G401.6 (cell line): ENCODE measurements around the gene SDR42E1.
"Not testable (repeated sequence)": the region's sequence is repeated elsewhere in the genome, so short reads cannot be mapped to it uniquely, and the experiment has no call there.

Experiments
- FAIRE-seq: peaks from 2 replicates; lab custom pipeline; 2012; peaks lifted over from hg19 to GRCh38; lab: Jason Lieb, UNC

Gene SDR42E1

GRCh38 chr16:82037251-82037650 is 26.0 kb upstream of the SDR42E1 start:
- FAIRE-seq, result no peak

- FAIRE-seq, result no peak
Measured at GRCh38 chr16:82034981-82035612, 23.8 kb upstream of the SDR42E1 start, which contains the start of gene HSD17B2. Gene HSD17B2, plus strand, starts transcription at chr16:82035253. Its CDS starts 172 bp downstream, at chr16:82035425.

- FAIRE-seq, result no peak
Measured at GRCh38 chr16:82033683-82034300, 22.5 kb upstream of the SDR42E1 start.

- no peak for FAIRE-seq
Measured at GRCh38 chr16:82033006-82033405, 21.7 kb upstream of the SDR42E1 start.

GRCh38 chr16:82031116-82032084 is 20.1 kb upstream of the SDR42E1 start:
- FAIRE-seq, result no peak

GRCh38 chr16:82027629-82028064 is 16.4 kb upstream of the SDR42E1 start:
- no peak for FAIRE-seq

GRCh38 chr16:82024883-82025282 is 13.6 kb upstream of the SDR42E1 start:
- FAIRE-seq, result no peak

- FAIRE-seq, result no peak
Measured at GRCh38 chr16:82024316-82024715, 13.0 kb upstream of the SDR42E1 start.

- FAIRE-seq, result no peak
Measured at GRCh38 chr16:82023206-82023605, 11.9 kb upstream of the SDR42E1 start.

- FAIRE-seq, result no peak
Measured at GRCh38 chr16:82020051-82020450, 8.8 kb upstream of the SDR42E1 start.

GRCh38 chr16:82019535-82019934 is 8.3 kb upstream of the SDR42E1 start:
- FAIRE-seq, result no peak

GRCh38 chr16:82017911-82018568 is 6.8 kb upstream of the SDR42E1 start:
- FAIRE-seq, result no peak

- no peak for FAIRE-seq
Measured at GRCh38 chr16:82016964-82017363, 5.7 kb upstream of the SDR42E1 start.

- no peak for FAIRE-seq
Measured at GRCh38 chr16:82016263-82016662, 5.0 kb upstream of the SDR42E1 start.

- FAIRE-seq, result no peak
Measured at GRCh38 chr16:82013139-82013538, 1.9 kb upstream of the SDR42E1 start.

- FAIRE-seq, result no peak
Measured at GRCh38 chr16:82010649-82011048, 621 bp downstream of the SDR42E1 start.

GRCh38 chr16:82009789-82010188 is 1.5 kb downstream of the SDR42E1 start:
- FAIRE-seq, result not testable (repeated sequence)

- no peak for FAIRE-seq
Measured at GRCh38 chr16:82008957-82009592, 2.2 kb downstream of the SDR42E1 start.

GRCh38 chr16:82007189-82007588 is 4.1 kb downstream of the SDR42E1 start:
- FAIRE-seq, result no peak

- no peak for FAIRE-seq
Measured at GRCh38 chr16:82006036-82006435, 5.2 kb downstream of the SDR42E1 start.

- FAIRE-seq, result no peak
Measured at GRCh38 chr16:82005027-82005830, 6.0 kb downstream of the SDR42E1 start.
